Prostate gland (tissue), 2 donors: ENCODE data around the gene LMNB1.

Experiments used
- CTCF ChIP-seq, 4 experiments: fragments of 200-600 bp in 2 of 4; fragments of 450-650 bp in 2 of 4; sonication (generic) in 2 of 4; IDR thresholded peaks; 1 replicate in 3 of 4; 2 replicates in 1 of 4; pipeline ENCODE4 v1.5.1; 2016 to 2019; ENCODE audit warnings: antibody characterized with exemption in 4 of 4, mild to moderate bottlenecking in 2 of 4, moderate library complexity in 2 of 4
- POLR2AphosphoS5 ChIP-seq: sonication (generic); formaldehyde crosslinking; IDR thresholded peaks from one replicate; pipeline ENCODE4 v1.6.1; 2017; ENCODE audit warnings: antibody characterized with exemption

GRCh38 chr5:126816649-126817048 is 39.7 kb downstream of the LMNB1 start:
- TF ChIP-seq CTCF (IDR thresholded peaks at IDR 0.05) (no peak), POLR2AphosphoS5 (no peak)
